ENCODE data around the gene SLC29A3. TPM values are rescaled to one million over a fixed set of nuclear protein-coding genes. Genes with fewer than 3 reads are reported as not detected.

SLC29A3 gene
- total and polyA plus RNA-seq, 7 donors = 2.3 to 6.2 (median 4.6) TPM

- intact Hi-C loops (cut with DNase I) = no loop called here
- DNase-seq = no peak
- no peaks in the 10 kb centered on the region for H3K9me3 ChIP-seq
- TF ChIP-seq POLR2A (IDR thresholded peaks at IDR 0.05) (no peak), CTCF (IDR thresholded peaks at IDR 0.05) (no peak), POLR2AphosphoS5 (IDR thresholded peaks at IDR 0.05) (no peak), EP300 (IDR thresholded peaks at IDR 0.05) (no peak)
- no peaks in the 10 kb centered on the region for H3K4me1 ChIP-seq
- no peak overlapping the region for H3K4me3 ChIP-seq
- H3K27ac ChIP-seq = no peak overlapping the region
- peaks cover 0 to 11% (median 0%) of the 10 kb centered on the region in 4 donors for H3K36me3 ChIP-seq
- no peaks in the 10 kb centered on the region for H3K27me3 ChIP-seq
- WGBS, 2 donors = 80% methylated on average over 12 of the region's 12 CpGs
Measured at GRCh38 chr10:71334221-71334791, 15.2 kb downstream of the SLC29A3 start.

- Histone ChIP-seq H3K9me3 (no peaks in the 10 kb centered on the region), H3K27me3 (no peaks in the 10 kb centered on the region), H3K4me1 (no peaks in the 10 kb centered on the region), H3K36me3 (peaks cover 0 to 19% (median 0%) of the 10 kb centered on the region in 4 donors), H3K27ac (no peak overlapping the region), H3K4me3 (no peak overlapping the region)
- 90 to 92% methylated on average over 15 of the region's 15 CpGs for WGBS, 2 donors
- intact Hi-C loops (cut with DNase I) = no loop called here
- TF ChIP-seq POLR2AphosphoS5 (IDR thresholded peaks at IDR 0.05) (no peak), EP300 (IDR thresholded peaks at IDR 0.05) (no peak), POLR2A (IDR thresholded peaks at IDR 0.05) (no peak), CTCF (IDR thresholded peaks at IDR 0.05) (no peak)
- no peak for DNase-seq
Measured at GRCh38 chr10:71335173-71335708, 16.2 kb downstream of the SLC29A3 start.

GRCh38 chr10:71336632-71337031 is 17.6 kb downstream of the SLC29A3 start:
- no peaks in the 10 kb centered on the region for H3K4me1 ChIP-seq

GRCh38 chr10:71337219-71337701 is 18.2 kb downstream of the SLC29A3 start:
- H3K4me1 ChIP-seq = no peaks in the 10 kb centered on the region
- DNase-seq = no peak
- no peak overlapping the region for H3K4me3 ChIP-seq
- no peak for TF ChIP-seq POLR2AphosphoS5 (IDR thresholded peaks at IDR 0.05)
- no peak for TF ChIP-seq EP300 (IDR thresholded peaks at IDR 0.05)
- no peak for TF ChIP-seq CTCF (IDR thresholded peaks at IDR 0.05)
- TF ChIP-seq POLR2A (IDR thresholded peaks at IDR 0.05) = no peak
- no peaks in the 10 kb centered on the region for H3K27me3 ChIP-seq
- H3K9me3 ChIP-seq = no peaks in the 10 kb centered on the region
- H3K36me3 ChIP-seq = peaks cover 0 to 19% (median 0%) of the 10 kb centered on the region in 4 donors
- 59 to 86% methylated on average over 13 of the region's 13 CpGs for WGBS, 2 donors
- H3K27ac ChIP-seq = no peak overlapping the region
- intact Hi-C loops (cut with DNase I) = no loop called here

More at GRCh38 chr10:71336632-71337031, 17.6 kb downstream of the SLC29A3 start:
- intact Hi-C loops (cut with DNase I) = no loop called here
- no peaks in the 10 kb centered on the region for H3K27me3 ChIP-seq
- DNase-seq = no peak
- H3K27ac ChIP-seq = no peak overlapping the region
- WGBS, 2 donors = 75 to 84% methylated on average over 6 of the region's 6 CpGs
- no peaks in the 10 kb centered on the region for H3K9me3 ChIP-seq
- no peak for TF ChIP-seq EP300 (IDR thresholded peaks at IDR 0.05)
- no peak for TF ChIP-seq POLR2A (IDR thresholded peaks at IDR 0.05)
- H3K4me3 ChIP-seq = no peak overlapping the region
- peaks cover 0 to 19% (median 0%) of the 10 kb centered on the region in 4 donors for H3K36me3 ChIP-seq

- Histone ChIP-seq H3K36me3 (peaks cover 0 to 19% (median 0%) of the 10 kb centered on the region in 4 donors), H3K4me1 (peaks cover 0 to 4% (median 0%) of the 10 kb centered on the region in 4 donors), H3K27me3 (no peaks in the 10 kb centered on the region), H3K9me3 (no peaks in the 10 kb centered on the region), H3K27ac (no peak overlapping the region), H3K4me3 (no peak overlapping the region)
- DNase-seq = no peak
- WGBS, 2 donors = 82 to 87% methylated on average over 13 of the region's 13 CpGs
- intact Hi-C loops (cut with DNase I) = no loop called here
- TF ChIP-seq CTCF (IDR thresholded peaks at IDR 0.05) (no peak), POLR2A (IDR thresholded peaks at IDR 0.05) (no peak), EP300 (IDR thresholded peaks at IDR 0.05) (no peak), POLR2AphosphoS5 (IDR thresholded peaks at IDR 0.05) (no peak)
Measured at GRCh38 chr10:71338728-71339495, 19.9 kb downstream of the SLC29A3 start.
